Measurements from ENCODE around the gene RBM19. TPM values are rescaled to one million over a fixed set of nuclear protein-coding genes. Genes with fewer than 3 reads are reported as not detected.
A peak's percentile ranks its signal among the peaks of the same experiment; 100 is the strongest.

RBM19 gene
- polyA plus RNA-seq, 2 of the 4 experiments (the other 2 are of a cell fraction), result 16.0 to 18.6 TPM

- no peak for DNase-seq (ENCODE audit: low read depth in 1 of 2, low spot score in 1 of 2)
- POLR2A ChIA-PET, result no interaction called here
- CTCF ChIA-PET, result interaction anchor here (0.8 to 3.0 kb wide), 3 partner anchors 8 to 549 kb away, joined by 3 to 7 read pairs (median 3); no protein-coding TSS in a partner anchor
- no peak for FAIRE-seq
- 94% methylated on average over 16 of the region's 17 CpGs for WGBS (ENCODE audit: missing lambda C conversion rate)
- H3K4me1 ChIP-seq, result peaks cover 28% of the 10 kb centered on the region
- no peak overlapping the region for H3K4me3 ChIP-seq
- no peaks in the 10 kb centered on the region for H3K9me3 ChIP-seq
- TF ChIP-seq ZC3H11A (IDR thresholded peaks at IDR 0.05), result no peak
- H3K27ac ChIP-seq, result peak overlapping the region; percentile 68 to 88; a peak in 5 of 6 replicates
- peak in 1 of 2 experiments; percentile 31; a peak in 3 of 6 replicates for ATAC-seq
- H3K4me2 ChIP-seq, result no peak overlapping the region
Measured at GRCh38 chr12:113860059-113860820, 105.9 kb downstream of the RBM19 start.

GRCh38 chr12:113858841-113859386 is 107.2 kb downstream of the RBM19 start:
- TF ChIP-seq PBX3 (IDR thresholded peaks at IDR 0.05) (no peak), MAFK (IDR thresholded peaks at IDR 0.05; ENCODE audit: partially characterized antibody) (no peak), HOXB13 (CRISPR knock-in tag; IDR thresholded peaks at IDR 0.05; ENCODE audit: low read depth) (no peak)
- POLR2A ChIA-PET, result no interaction called here
- FAIRE-seq (no peak), DNase-seq (ENCODE audit: low read depth in 1 of 2, low spot score in 1 of 2) (no peak), ATAC-seq (no peak)
- CTCF ChIA-PET, result interaction anchor here (0.5 to 1.1 kb wide), 2 partner anchors 55 to 136 kb away, joined by 3 read pairs; no protein-coding TSS in a partner anchor
- WGBS (ENCODE audit: missing lambda C conversion rate), result 71% methylated on average over 8 of the region's 8 CpGs
- no peak overlapping the region for H3K4me2 ChIP-seq
- peaks cover 28% of the 10 kb centered on the region for H3K4me1 ChIP-seq
- no peak overlapping the region for H3K4me3 ChIP-seq
- no peaks in the 10 kb centered on the region for H3K9me3 ChIP-seq
- H3K27ac ChIP-seq, result no peak overlapping the region

GRCh38 chr12:113857371-113857770 is 108.8 kb downstream of the RBM19 start:
- peaks cover 14% of the 10 kb centered on the region for H3K4me1 ChIP-seq
- no peak overlapping the region for H3K27ac ChIP-seq
- no peaks in the 10 kb centered on the region for H3K9me3 ChIP-seq
- FAIRE-seq (no peak), DNase-seq (ENCODE audit: low read depth in 1 of 2, low spot score in 1 of 2) (no peak), ATAC-seq (no peak)
- no peak overlapping the region for H3K4me2 ChIP-seq
- WGBS (ENCODE audit: missing lambda C conversion rate), result 88% methylated on average over 9 of the region's 12 CpGs
- no peak overlapping the region for H3K4me3 ChIP-seq
- no peak for TF ChIP-seq ZNF302 (CRISPR knock-in tag; IDR thresholded peaks at IDR 0.05)
- no peak for TF ChIP-seq FOSL2 (IDR thresholded peaks at IDR 0.05)
- TF ChIP-seq FOSL2 (CRISPR knock-in tag; IDR thresholded peaks at IDR 0.05), result no peak
- TF ChIP-seq EHMT2 (IDR thresholded peaks at IDR 0.05; ENCODE audit: low read depth), result no peak
- no peak for TF ChIP-seq ZC3H11A (IDR thresholded peaks at IDR 0.05)
- TF ChIP-seq HOXB13 (CRISPR knock-in tag; IDR thresholded peaks at IDR 0.05; ENCODE audit: low read depth), result no peak
- TF ChIP-seq USF2 (IDR thresholded peaks at IDR 0.05), result no peak
- ChIA-PET POLR2A (no interaction called here), CTCF (interaction anchor here (0.8 to 1.0 kb wide), 2 partner anchors 8 kb away, joined by 3 read pairs; no protein-coding TSS in a partner anchor)

- no peak overlapping the region for H3K27ac ChIP-seq
- H3K4me2 ChIP-seq, result no peak overlapping the region
- no peak for ATAC-seq
- ChIA-PET CTCF (interaction anchor here (1.1 kb wide), 1 partner anchor 9 kb away, joined by 3 read pairs; no protein-coding TSS in a partner anchor), POLR2A (no interaction called here)
- H3K4me1 ChIP-seq, result peaks cover 6% of the 10 kb centered on the region
- TF ChIP-seq CTCF (IDR thresholded peaks at IDR 0.05), result no peak
- TF ChIP-seq CBX8 (IDR thresholded peaks at IDR 0.05), result no peak
- no peak for TF ChIP-seq TFCP2L1 (CRISPR knock-in tag; IDR thresholded peaks at IDR 0.05)
- TF ChIP-seq NFE2L2 (conservative IDR thresholded peaks at IDR 0.05; ENCODE audit: low read length), result no peak
- WGBS (ENCODE audit: missing lambda C conversion rate), result 90% methylated on average over 7 of the region's 7 CpGs
- FAIRE-seq, result no peak
- H3K9me3 ChIP-seq, result no peaks in the 10 kb centered on the region
- H3K4me3 ChIP-seq, result no peak overlapping the region
- DNase-seq (ENCODE audit: low read depth in 1 of 2, low spot score in 1 of 2), result no peak
Measured at GRCh38 chr12:113855998-113856397, 110.1 kb downstream of the RBM19 start.

Measured in A549 (cell line).